ENCODE results near the gene NEURL4. TPM values are rescaled to one million over a fixed set of nuclear protein-coding genes. Genes with fewer than 3 reads are reported as not detected.

The NEURL4 gene
- 10 to 100 TPM in 1 of 2 donors, 1 to 10 TPM in 1; 8.1 to 14.2 TPM for total RNA-seq
- 1 to 10 TPM in 1 of 2 donors, under 1 TPM in 1; 0.76 to 6.6 TPM for polyA plus RNA-seq

- WGBS, result under 1% methylated on average over 50 of the region's 50 CpGs
- no peak for DNase-seq (ENCODE audit: low spot score)
These were observed at the start of gene NEURL4 for GRCh38 chr17:7328840-7329373. TSS of gene NEURL4 (minus strand) at chr17:7329335. CDS start at chr17:7329312, 23 bp downstream.

More at GRCh38 chr17:7328840-7329373, at the start of gene NEURL4:
- Histone ChIP-seq H3K4me3 (ENCODE audit: low read depth in 1 of 3, low read length in 3 of 3) (peak within 1 kb of the TSS; percentile 70 to 93 (median 84)), H3K36me3 (ENCODE audit: control insufficient read depth in 4 of 4, insufficient read depth in 3 of 4, low read depth in 1 of 4, low read length in 3 of 4) (peaks cover 0 to 23% (median 8%) of the 10 kb centered on the region in 4 donors), H3K9me3 (ENCODE audit: control insufficient read depth in 4 of 4, low read length in 3 of 4) (no peaks in the 10 kb centered on the region), H3K27me3 (ENCODE audit: control insufficient read depth in 4 of 4, insufficient read depth in 4 of 4, low read length in 3 of 4) (no peaks in the 10 kb centered on the region), H3K4me1 (ENCODE audit: control insufficient read depth in 4 of 4, insufficient read depth in 4 of 4, low read length in 3 of 4) (peaks cover 8 to 22% (median 15%) of the 10 kb centered on the region in 4 donors), H3K27ac (ENCODE audit: low read depth in 1 of 2, low read length in 2 of 2) (peak within 1 kb of the TSS; percentile 65 to 82), H3K9ac (ENCODE audit: low read depth in 1 of 2, low read length in 2 of 2) (peak within 1 kb of the TSS; percentile 57 to 68)
- no peak for TF ChIP-seq HNF4A (conservative IDR thresholded peaks at IDR 0.05)
- no peak for TF ChIP-seq YY1 (IDR thresholded peaks at IDR 0.05)
- no peak for TF ChIP-seq FOXA2 (IDR thresholded peaks at IDR 0.05)
- TF ChIP-seq NR2F2 (IDR thresholded peaks at IDR 0.05), result no peak
- no peak for TF ChIP-seq EGR1 (IDR thresholded peaks at IDR 0.05; ENCODE audit: low read depth in 2 of 2)
- TF ChIP-seq, protein P1, sequence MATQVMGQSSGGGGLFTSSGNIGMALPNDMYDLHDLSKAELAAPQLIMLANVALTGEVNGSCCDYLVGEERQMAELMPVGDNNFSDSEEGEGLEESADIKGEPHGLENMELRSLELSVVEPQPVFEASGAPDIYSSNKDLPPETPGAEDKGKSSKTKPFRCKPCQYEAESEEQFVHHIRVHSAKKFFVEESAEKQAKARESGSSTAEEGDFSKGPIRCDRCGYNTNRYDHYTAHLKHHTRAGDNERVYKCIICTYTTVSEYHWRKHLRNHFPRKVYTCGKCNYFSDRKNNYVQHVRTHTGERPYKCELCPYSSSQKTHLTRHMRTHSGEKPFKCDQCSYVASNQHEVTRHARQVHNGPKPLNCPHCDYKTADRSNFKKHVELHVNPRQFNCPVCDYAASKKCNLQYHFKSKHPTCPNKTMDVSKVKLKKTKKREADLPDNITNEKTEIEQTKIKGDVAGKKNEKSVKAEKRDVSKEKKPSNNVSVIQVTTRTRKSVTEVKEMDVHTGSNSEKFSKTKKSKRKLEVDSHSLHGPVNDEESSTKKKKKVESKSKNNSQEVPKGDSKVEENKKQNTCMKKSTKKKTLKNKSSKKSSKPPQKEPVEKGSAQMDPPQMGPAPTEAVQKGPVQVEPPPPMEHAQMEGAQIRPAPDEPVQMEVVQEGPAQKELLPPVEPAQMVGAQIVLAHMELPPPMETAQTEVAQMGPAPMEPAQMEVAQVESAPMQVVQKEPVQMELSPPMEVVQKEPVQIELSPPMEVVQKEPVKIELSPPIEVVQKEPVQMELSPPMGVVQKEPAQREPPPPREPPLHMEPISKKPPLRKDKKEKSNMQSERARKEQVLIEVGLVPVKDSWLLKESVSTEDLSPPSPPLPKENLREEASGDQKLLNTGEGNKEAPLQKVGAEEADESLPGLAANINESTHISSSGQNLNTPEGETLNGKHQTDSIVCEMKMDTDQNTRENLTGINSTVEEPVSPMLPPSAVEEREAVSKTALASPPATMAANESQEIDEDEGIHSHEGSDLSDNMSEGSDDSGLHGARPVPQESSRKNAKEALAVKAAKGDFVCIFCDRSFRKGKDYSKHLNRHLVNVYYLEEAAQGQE (IDR thresholded peaks at IDR 0.05), result no peak
- TF ChIP-seq, protein P2, sequence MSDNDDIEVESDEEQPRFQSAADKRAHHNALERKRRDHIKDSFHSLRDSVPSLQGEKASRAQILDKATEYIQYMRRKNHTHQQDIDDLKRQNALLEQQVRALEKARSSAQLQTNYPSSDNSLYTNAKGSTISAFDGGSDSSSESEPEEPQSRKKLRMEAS (IDR thresholded peaks at IDR 0.05), result no peak
- no peak for TF ChIP-seq ZBTB33 (IDR thresholded peaks at IDR 0.05)
- TF ChIP-seq TAF1 (conservative IDR thresholded peaks at IDR 0.05), result no peak
- TF ChIP-seq JUND (IDR thresholded peaks at IDR 0.05), result no peak
- no peak for TF ChIP-seq CTCF (IDR thresholded peaks at IDR 0.05; ENCODE audit: low read depth, low read length, missing input control)
- no peak for TF ChIP-seq GABPA (IDR thresholded peaks at IDR 0.05 in 1 of 2, conservative IDR thresholded peaks at IDR 0.05 in 1 of 2)
- TF ChIP-seq RAD21 (IDR thresholded peaks at IDR 0.05), result no peak
- no peak for TF ChIP-seq HNF4G (IDR thresholded peaks at IDR 0.05)
- TF ChIP-seq SP1 (IDR thresholded peaks at IDR 0.05), result no peak
- TF ChIP-seq FOXA1 (IDR thresholded peaks at IDR 0.05), result no peak
- TF ChIP-seq ATF3 (IDR thresholded peaks at IDR 0.05), result no peak
- no peak for TF ChIP-seq RXRA (IDR thresholded peaks at IDR 0.05)

Data from liver (tissue), 9 donors.